K562 (cell line): Measurements from ENCODE around the gene TSC1. TPM values are rescaled to one million over a fixed set of nuclear protein-coding genes. Genes with fewer than 3 reads are reported as not detected.

ENCODE experiments used
- ATAC-seq: fragments of 200-7000 bp; cut with Tn5 transposase; 3 replicates; pipeline ENCODE4 v1.9.1; 2020; ENCODE audit warnings: moderate library complexity
- BruUV-seq: library from RNA; stranded (reverse); fragments of 400-500 nt; replicated peaks from 2 replicates; lab custom pipeline; 2021; lab: Mats Ljungman, UMichigan
- CTCF ChIA-PET: fragments of 300-600 bp; formaldehyde crosslinking; extraction: SDS; loops from one replicate; lab custom pipeline; 2021; ENCODE audit warnings: low intra/inter-chr PET ratio; lab: Yijun Ruan, JAX
- POLR2A ChIA-PET: fragments of 300-600, 350-650 bp; sonication (Branson Sonifier 250); formaldehyde crosslinking; extraction: SDS; loops from one replicate; lab custom pipeline; 2021; ENCODE audit warnings: antibody characterized with exemption, inconsistent platforms; lab: Yijun Ruan, JAX
- DNase-seq, 4 experiments: peaks; one replicate each; pipeline versions ENCODE4 v3.0.0 to v3.0.0-alpha.2; 2011 to 2018; ENCODE audit warnings: low spot score in 3 of 4, mixed read lengths in 3 of 4; ENCODE audit errors: extremely low read depth in 1 of 4
- FAIRE-seq: peaks from 2 replicates; lab custom pipeline; 2011; peaks lifted over from hg19 to GRCh38; lab: Jason Lieb, UNC
- H2AFZ ChIP-seq: 2 replicates; pipeline ENCODE4 v1.6.0; 2011; ENCODE audit warnings: low read depth, low read length, control low read depth, inconsistent platforms
- H3K27ac ChIP-seq: fragments of 200-600 bp; 3 replicates; pipeline ENCODE4 v1.8.0; 2011; ENCODE audit warnings: low read depth, mild to moderate bottlenecking, control low read depth, inconsistent platforms, low read length, moderate library complexity, mixed read lengths; ENCODE audit errors: extremely low read depth
- H3K27me3 ChIP-seq, 2 experiments: fragments of 300-600 bp in 1 of 2; 2 replicates in 1 of 2; 3 replicates in 1 of 2; pipeline versions ENCODE4 v1.6.0 to v1.8.0; 2011; ENCODE audit warnings: inconsistent platforms in 2 of 2, low read length in 2 of 2, mild to moderate bottlenecking in 1 of 2, mixed read lengths in 1 of 2, moderate library complexity in 1 of 2; ENCODE audit not compliant: control insufficient read depth in 2 of 2, insufficient read depth in 2 of 2
- H3K36me3 ChIP-seq: fragments of 300-600 bp; 3 replicates; pipeline ENCODE4 v1.8.0; 2011; ENCODE audit warnings: mild to moderate bottlenecking, low read length, inconsistent platforms; ENCODE audit not compliant: control insufficient read depth, insufficient read depth
- H3K4me1 ChIP-seq, 2 experiments: fragments of 200-600 bp in 1 of 2; replicated peaks in 1 of 2; 2 replicates in 1 of 2; 3 replicates in 1 of 2; pipeline versions ENCODE4 v1.5.1 to v1.8.0; 2011; ENCODE audit warnings: inconsistent platforms in 2 of 2, low read length in 2 of 2, mild to moderate bottlenecking in 1 of 2, mixed read lengths in 1 of 2, moderate library complexity in 1 of 2; ENCODE audit not compliant: control insufficient read depth in 2 of 2, insufficient read depth in 2 of 2
- H3K4me2 ChIP-seq: 2 replicates; pipeline ENCODE4 v1.6.1; 2011; ENCODE audit warnings: low read length, control low read depth, inconsistent platforms, mixed read lengths; ENCODE audit not compliant: insufficient read depth
- H3K4me3 ChIP-seq: fragments of 200-600 bp; sonication (generic), shearing (Covaris generic); 2 replicates; pipeline ENCODE4 v1.5.1; 2016; ENCODE audit warnings: control low read depth, inconsistent platforms
- H3K79me2 ChIP-seq: fragments of 200-600 bp; 3 replicates; pipeline ENCODE4 v1.8.0; 2011; ENCODE audit warnings: low read length, inconsistent platforms; ENCODE audit not compliant: control insufficient read depth, insufficient read depth
- H3K9ac ChIP-seq, 2 experiments: 2 replicates each; pipeline versions ENCODE4 v1.6.0 to v1.6.1; 2011; ENCODE audit warnings: low read depth in 2 of 2, low read length in 2 of 2, control low read depth in 1 of 2, inconsistent platforms in 1 of 2, mild to moderate bottlenecking in 1 of 2, mixed read lengths in 1 of 2; ENCODE audit not compliant: insufficient read depth in 1 of 2
- H3K9me1 ChIP-seq: one replicate; pipeline ENCODE4 v1.6.0; 2011; ENCODE audit warnings: inconsistent platforms, mild to moderate bottlenecking, low read length, moderate library complexity; ENCODE audit not compliant: control insufficient read depth, insufficient read depth
- H3K9me3 ChIP-seq: replicated peaks from 2 replicates; pipeline ENCODE4 v1.5.1; 2011; ENCODE audit warnings: low read depth, low read length, inconsistent platforms; ENCODE audit not compliant: control insufficient read depth, insufficient read depth
- H4K20me1 ChIP-seq: replicated peaks from 2 replicates; pipeline ENCODE4 v1.6.1; 2011; ENCODE audit warnings: low read length, inconsistent platforms, mixed read lengths; ENCODE audit not compliant: control insufficient read depth, insufficient read depth
- WGBS: fragments of 100-300 bp; shearing (Covaris generic); methylation state at CpG from one replicate; pipeline ENCODE4 v1.1.6; 2016; ENCODE audit warnings: low coverage, mixed read lengths; ENCODE audit not compliant: insufficient coverage; ENCODE audit errors: missing lambda C conversion rate; 5-methylcytosine and 5-hydroxymethylcytosine counted together
- in situ Hi-C: fragments of 300-500 bp; cut with MboI; formaldehyde crosslinking; loops from 4 replicates; pipeline ENCODE4 v1.15.0; 2018; ENCODE audit warnings: inconsistent platforms, mixed read lengths
- intact Hi-C: fragments of 100-400 bp; cut with micrococcal nuclease; formaldehyde crosslinking; loops from 2 replicates; pipeline ENCODE4 v1.14.2; 2022
- polyA plus RNA-seq, 8 experiments: library from polyadenylated mRNA; depleted of rRNA in 4 of 8; stranded (reverse) in 5 of 8; unstranded in 3 of 8; fragments of >200 nt; fragmentation: Nextera tagmentation in 2 of 8; fragmentation: Illumina TruSeq in 1 of 8; extraction: Ambion mirVana in 2 of 8; extraction: Trizol in 1 of 8; gene quantifications; 2 replicates each; pipeline versions ENCODE4 v1.2.1 to v1.2.3, GENCODE V29; 2011 to 2014; ENCODE audit warnings: inconsistent platforms in 1 of 8, missing spikeins in 1 of 8
- total RNA-seq, 7 experiments: library from RNA; depleted of rRNA in 6 of 7; stranded (reverse); fragments of >200 nt in 6 of 7; fragmentation: Illumina TruSeq in 2 of 7; extraction: Trizol in 2 of 7; gene quantifications; 2 replicates each; pipeline versions ENCODE4 v1.2.1 to v1.2.3, GENCODE V29; 2011 to 2021; ENCODE audit warnings: low replicate concordance in 1 of 7
- TF ChIP-seq, protein P1 (sequence below): IDR thresholded peaks from 3 replicates; pipeline ENCODE4 v1.6.1; 2011; ENCODE audit warnings: borderline replicate concordance, mild to moderate bottlenecking; ENCODE audit not compliant: insufficient read length, insufficient read depth
- TF ChIP-seq, protein P2 (sequence below): sonication (generic); IDR thresholded peaks from 2 replicates; pipeline ENCODE4 v1.6.1; 2016

The TSC1 gene
- total and polyA plus RNA-seq, 9 of the 15 experiments (the other 6 are each of a cell fraction or from before 2014, with no cell fraction given), result 6.9 to 37.6 (median 18.6) TPM

DNA sequence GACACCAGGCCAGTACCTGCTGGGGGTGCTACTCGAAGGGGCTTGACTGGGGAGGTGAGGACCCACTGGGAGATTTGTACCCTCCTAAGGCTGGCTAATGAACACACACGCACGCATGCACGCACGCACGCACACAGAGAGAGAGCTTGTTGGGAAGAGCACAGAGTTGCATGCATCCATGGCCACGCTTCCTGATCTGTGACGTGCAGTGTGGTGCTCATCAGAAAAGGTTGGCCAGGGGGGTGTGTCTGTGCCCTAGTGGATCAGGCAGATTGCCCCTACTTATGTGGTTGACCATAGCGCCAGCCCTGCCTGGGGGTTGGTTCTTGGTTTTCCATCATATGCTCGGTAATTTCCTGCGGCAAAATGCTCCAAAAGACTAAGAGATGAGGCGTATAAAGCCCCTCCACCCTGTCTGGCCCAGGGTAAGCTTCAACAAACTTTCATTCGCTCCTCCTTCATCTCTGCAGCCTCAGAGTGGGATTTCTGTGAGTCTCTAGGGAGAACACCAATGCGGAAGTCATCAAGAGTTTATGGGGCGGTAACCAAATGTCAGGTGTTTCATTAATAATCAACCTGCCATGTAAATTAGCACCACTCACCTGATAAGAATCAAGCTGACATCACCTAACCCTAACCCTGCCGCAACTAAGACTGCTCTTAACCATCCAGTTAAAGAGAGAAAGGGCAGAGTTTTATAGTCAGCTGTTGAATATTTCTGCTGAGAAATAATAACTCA lies 26.1 kb upstream of the TSC1 start:
- Histone ChIP-seq H3K9me1 (no peaks in the 10 kb centered on the region), H3K36me3 (no peaks in the 10 kb centered on the region), H3K79me2 (no peaks in the 10 kb centered on the region), H3K4me1 (peaks cover 0 to 12% of the 10 kb centered on the region in 2 experiments; a peak in 3 of 5 replicates), H3K4me2 (no peak overlapping the region), H3K27me3 (no peaks in the 10 kb centered on the region), H3K27ac (no peak overlapping the region), H4K20me1 (no peaks in the 10 kb centered on the region), H3K9ac (no peak overlapping the region)
- POLR2A ChIA-PET, result no interaction called here
- intact Hi-C loops, result loop anchor here (10.0 kb wide), 2 partner anchors 66 to 466 kb away; no protein-coding TSS in a partner anchor
- BruUV-seq, result no TSS peak
- 70% methylated on average over 16 of the region's 16 CpGs for WGBS
- no peak for ATAC-seq
- TF ChIP-seq, protein P1, sequence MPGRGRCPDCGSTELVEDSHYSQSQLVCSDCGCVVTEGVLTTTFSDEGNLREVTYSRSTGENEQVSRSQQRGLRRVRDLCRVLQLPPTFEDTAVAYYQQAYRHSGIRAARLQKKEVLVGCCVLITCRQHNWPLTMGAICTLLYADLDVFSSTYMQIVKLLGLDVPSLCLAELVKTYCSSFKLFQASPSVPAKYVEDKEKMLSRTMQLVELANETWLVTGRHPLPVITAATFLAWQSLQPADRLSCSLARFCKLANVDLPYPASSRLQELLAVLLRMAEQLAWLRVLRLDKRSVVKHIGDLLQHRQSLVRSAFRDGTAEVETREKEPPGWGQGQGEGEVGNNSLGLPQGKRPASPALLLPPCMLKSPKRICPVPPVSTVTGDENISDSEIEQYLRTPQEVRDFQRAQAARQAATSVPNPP, result no peak
- TF ChIP-seq, protein P2, sequence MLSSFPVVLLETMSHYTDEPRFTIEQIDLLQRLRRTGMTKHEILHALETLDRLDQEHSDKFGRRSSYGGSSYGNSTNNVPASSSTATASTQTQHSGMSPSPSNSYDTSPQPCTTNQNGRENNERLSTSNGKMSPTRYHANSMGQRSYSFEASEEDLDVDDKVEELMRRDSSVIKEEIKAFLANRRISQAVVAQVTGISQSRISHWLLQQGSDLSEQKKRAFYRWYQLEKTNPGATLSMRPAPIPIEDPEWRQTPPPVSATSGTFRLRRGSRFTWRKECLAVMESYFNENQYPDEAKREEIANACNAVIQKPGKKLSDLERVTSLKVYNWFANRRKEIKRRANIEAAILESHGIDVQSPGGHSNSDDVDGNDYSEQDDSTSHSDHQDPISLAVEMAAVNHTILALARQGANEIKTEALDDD, result 0 out of 2 replicates have a peak, but pooled peaks have one; percentile 18
- TF ChIP-seq, all 486 proteins: peak for 1
- no peak for FAIRE-seq
- no peak overlapping the region for H2AFZ ChIP-seq
- H3K9me3 ChIP-seq, result no peaks in the 10 kb centered on the region
- in situ Hi-C loops, result no loop called here
- CTCF ChIA-PET, result interaction anchor here (0.6 kb wide), 1 partner anchor 1869 kb away, joined by 6 read pairs; no protein-coding TSS in a partner anchor
- DNase-seq, result no peak
- H3K4me3 ChIP-seq, result no peak overlapping the region
